ENCODE results near the gene STMP1.

STMP1 gene

DNA sequence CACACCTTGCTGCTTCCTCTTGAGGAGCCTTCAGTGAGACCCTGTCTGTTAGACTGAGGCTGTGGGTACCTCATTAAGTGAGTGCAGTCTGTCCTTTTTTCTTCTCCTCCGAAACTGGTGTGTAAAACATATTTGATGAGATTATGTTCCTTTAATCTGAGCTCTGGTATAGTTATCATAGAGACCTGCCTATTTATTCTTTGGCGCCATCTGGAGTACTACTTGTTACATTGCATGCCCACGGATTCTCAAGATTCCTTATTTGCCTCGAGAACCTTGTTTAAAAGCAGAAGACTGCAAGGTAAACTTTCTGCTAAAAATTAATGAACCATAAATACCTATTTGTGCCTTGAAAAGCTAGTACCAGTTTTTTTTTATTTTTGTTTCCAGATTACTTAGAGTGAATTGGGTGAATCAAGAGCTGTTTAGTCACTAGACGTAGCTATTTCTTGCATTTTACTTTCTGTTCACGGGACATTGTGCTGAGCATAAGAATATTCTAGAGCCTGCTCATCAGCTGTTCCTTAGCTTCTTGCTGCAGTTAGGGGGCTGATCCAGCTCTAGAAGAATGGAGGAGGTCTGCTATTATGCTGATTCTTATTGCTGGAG is 16.9 kb upstream of the STMP1 start:
- peaks cover 76% of the 10 kb centered on the region for H3K36me3 ChIP-seq (ENCODE audit: control insufficient read depth, insufficient read depth, low read length)
- no peak overlapping the region for H3K27ac ChIP-seq (ENCODE audit: low read depth, low read length, severe bottlenecking)

GRCh38 chr7:135647755-135648154 is 14.6 kb upstream of the STMP1 start:
- Histone ChIP-seq H3K36me3 (ENCODE audit: control insufficient read depth, insufficient read depth, low read length) (peaks cover 55% of the 10 kb centered on the region), H3K27ac (ENCODE audit: low read depth, low read length, severe bottlenecking) (no peak overlapping the region), H3K4me1 (ENCODE audit: control insufficient read depth, insufficient read depth, low read length, poor library complexity, severe bottlenecking) (peaks cover 15% of the 10 kb centered on the region), H3K4me3 (ENCODE audit: extremely low read depth, insufficient read depth, low read length, poor library complexity, severe bottlenecking) (no peak overlapping the region), H3K9me3 (ENCODE audit: control insufficient read depth, low read length) (no peaks in the 10 kb centered on the region)
- WGBS, 2 experiments (ENCODE audit: insufficient coverage in 2 of 2), result no CpG with 5 or more reads among the region's 1 CpG

More for the DNA sequence above, 16.9 kb upstream of the STMP1 start:
- H3K4me3 ChIP-seq (ENCODE audit: extremely low read depth, insufficient read depth, low read length, poor library complexity, severe bottlenecking), result no peak overlapping the region
- H3K4me1 ChIP-seq (ENCODE audit: control insufficient read depth, insufficient read depth, low read length, poor library complexity, severe bottlenecking), result peaks cover 8% of the 10 kb centered on the region
- H3K9me3 ChIP-seq (ENCODE audit: control insufficient read depth, low read length), result no peaks in the 10 kb centered on the region
- WGBS, 2 experiments (ENCODE audit: insufficient coverage in 2 of 2), result 96 to 100% methylated on average over 2 to 3 of the region's 6 CpGs

DNA sequence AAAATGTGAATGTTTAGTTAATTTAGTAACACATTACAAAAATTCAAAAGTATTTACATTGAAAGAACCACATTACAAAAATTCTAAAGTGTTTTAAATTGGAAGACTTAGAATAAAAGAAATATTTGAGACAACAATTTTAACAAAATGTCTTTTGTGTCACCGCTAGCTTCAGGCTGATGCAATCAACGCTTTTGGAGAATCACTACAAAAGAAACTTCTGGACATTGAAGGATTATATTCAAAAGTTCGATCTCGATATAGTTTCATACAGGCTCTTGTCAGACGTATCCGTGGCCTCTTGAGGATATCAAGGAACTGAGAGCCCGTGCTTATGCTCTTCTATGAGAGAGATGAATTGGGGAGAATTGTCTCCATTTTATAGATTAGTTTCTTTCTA is 14.1 kb upstream of the STMP1 start:
- Histone ChIP-seq H3K36me3 (ENCODE audit: control insufficient read depth, insufficient read depth, low read length) (peaks cover 50% of the 10 kb centered on the region), H3K27ac (ENCODE audit: low read depth, low read length, severe bottlenecking) (no peak overlapping the region), H3K4me1 (ENCODE audit: control insufficient read depth, insufficient read depth, low read length, poor library complexity, severe bottlenecking) (peaks cover 15% of the 10 kb centered on the region), H3K9me3 (ENCODE audit: control insufficient read depth, low read length) (no peaks in the 10 kb centered on the region), H3K4me3 (ENCODE audit: extremely low read depth, insufficient read depth, low read length, poor library complexity, severe bottlenecking) (no peak overlapping the region)
- WGBS, 2 experiments (ENCODE audit: insufficient coverage in 2 of 2), result 93 to 100% methylated on average over 4 of the region's 7 CpGs

DNA sequence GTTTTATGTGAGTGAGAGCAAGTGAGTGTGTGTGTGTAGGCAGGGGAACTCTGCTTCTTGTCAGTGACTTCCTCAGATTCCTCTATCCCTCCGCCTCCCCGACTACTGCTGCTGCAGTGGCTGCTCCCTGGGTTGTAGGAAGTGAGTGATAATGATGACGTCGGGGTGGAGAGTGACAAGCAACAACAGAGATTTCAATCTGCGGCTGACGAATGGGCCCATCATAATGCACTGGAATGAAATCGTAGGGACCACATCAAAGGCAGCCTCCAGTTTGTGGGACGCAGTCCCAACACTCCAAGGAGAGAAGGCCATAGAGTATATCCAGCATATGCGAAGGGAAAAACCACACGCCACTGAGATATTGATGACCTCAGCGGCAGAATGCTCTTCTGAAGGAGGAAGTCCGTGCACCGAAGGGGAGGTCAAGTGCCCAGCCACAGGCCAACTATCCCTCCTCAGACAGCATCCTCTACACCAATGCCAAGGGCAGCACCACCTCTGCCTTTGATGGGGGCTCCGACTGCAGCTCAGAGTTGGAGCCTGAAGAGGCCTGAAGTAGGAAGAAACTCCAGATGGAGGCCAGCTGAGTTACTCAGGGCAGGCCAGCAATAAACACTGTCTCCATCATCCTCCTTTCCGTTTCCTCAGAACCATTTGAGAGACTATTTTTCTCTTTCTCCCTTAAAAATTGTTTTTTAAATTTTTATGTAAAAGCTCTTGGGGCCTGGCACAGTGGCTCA is 11.3 kb upstream of the STMP1 start:
- WGBS, 2 experiments (ENCODE audit: insufficient coverage in 2 of 2), result 84 to 86% methylated on average over 10 of the region's 15 CpGs
- H3K27ac ChIP-seq (ENCODE audit: low read depth, low read length, severe bottlenecking), result peak overlapping the region; percentile 72

DNA sequence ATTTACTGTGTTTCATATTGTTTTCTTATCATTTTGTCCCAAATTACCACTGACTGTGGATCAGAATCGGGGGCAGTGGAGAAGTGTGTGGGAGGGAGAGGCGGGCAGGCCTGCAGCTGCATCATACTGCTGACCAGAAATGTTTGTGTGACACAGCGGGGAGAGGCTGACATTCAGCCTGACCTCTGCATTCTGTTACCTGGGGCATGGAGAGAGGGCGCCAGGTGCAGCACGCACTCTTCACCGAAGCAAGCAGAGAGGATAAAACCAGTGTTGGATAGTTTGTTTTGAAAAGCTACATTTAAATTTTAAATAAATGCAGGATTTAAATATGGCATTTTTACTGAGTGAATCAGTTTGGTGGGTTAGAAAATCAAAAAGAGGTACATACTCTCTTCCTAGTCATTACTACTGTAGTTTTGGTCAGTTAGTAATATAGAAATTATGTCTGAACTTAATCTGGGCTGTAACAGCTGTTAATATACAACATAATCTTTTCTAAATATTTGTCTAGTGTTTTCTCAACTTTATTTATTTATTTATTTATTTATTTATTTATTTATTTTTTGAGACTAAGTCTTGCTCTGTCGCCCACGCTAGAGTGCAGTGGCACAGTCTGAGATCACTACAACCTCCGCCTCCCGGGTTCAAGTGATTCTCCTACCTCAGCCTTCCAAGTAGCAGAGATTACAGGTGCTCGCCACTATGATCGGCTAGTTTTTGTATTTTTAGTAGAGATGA is 8.8 kb upstream of the STMP1 start:
- Histone ChIP-seq H3K9me3 (ENCODE audit: control insufficient read depth, low read length) (no peaks in the 10 kb centered on the region), H3K27ac (ENCODE audit: low read depth, low read length, severe bottlenecking) (no peak overlapping the region), H3K36me3 (ENCODE audit: control insufficient read depth, insufficient read depth, low read length) (peaks cover 11% of the 10 kb centered on the region), H3K4me1 (ENCODE audit: control insufficient read depth, insufficient read depth, low read length, poor library complexity, severe bottlenecking) (peaks cover 15% of the 10 kb centered on the region), H3K4me3 (ENCODE audit: extremely low read depth, insufficient read depth, low read length, poor library complexity, severe bottlenecking) (no peak overlapping the region)
- 92 to 93% methylated on average over 5 to 6 of the region's 12 CpGs for WGBS, 2 experiments (ENCODE audit: insufficient coverage in 2 of 2)

More for the DNA sequence above, 11.3 kb upstream of the STMP1 start:
- Histone ChIP-seq H3K36me3 (ENCODE audit: control insufficient read depth, insufficient read depth, low read length) (peaks cover 31% of the 10 kb centered on the region), H3K4me1 (ENCODE audit: control insufficient read depth, insufficient read depth, low read length, poor library complexity, severe bottlenecking) (peaks cover 15% of the 10 kb centered on the region), H3K4me3 (ENCODE audit: extremely low read depth, insufficient read depth, low read length, poor library complexity, severe bottlenecking) (no peak overlapping the region), H3K9me3 (ENCODE audit: control insufficient read depth, low read length) (no peaks in the 10 kb centered on the region)

DNA sequence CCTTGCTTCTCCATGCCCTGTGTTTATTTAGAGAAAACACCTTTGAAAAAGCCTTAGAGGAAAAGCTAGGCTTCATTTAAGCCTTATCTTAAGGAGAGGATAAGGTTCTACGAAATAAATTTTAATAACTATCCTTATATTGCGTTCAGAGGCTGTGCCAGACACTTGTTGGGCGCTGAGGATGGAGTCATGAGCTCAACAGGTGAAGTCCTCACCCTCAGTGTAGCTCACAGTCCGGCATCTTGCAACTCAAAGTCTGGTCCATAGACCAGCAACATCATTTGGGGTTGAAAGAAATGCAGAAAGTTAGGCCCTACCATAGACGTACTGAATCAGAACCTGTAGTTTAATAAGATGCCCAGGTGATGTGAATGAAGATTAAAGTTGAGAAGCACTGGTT is 3.8 kb upstream of the STMP1 start:
- Histone ChIP-seq H3K9me3 (ENCODE audit: control insufficient read depth, low read length) (no peaks in the 10 kb centered on the region), H3K36me3 (ENCODE audit: control insufficient read depth, insufficient read depth, low read length) (no peaks in the 10 kb centered on the region), H3K27ac (ENCODE audit: low read depth, low read length, severe bottlenecking) (no peak overlapping the region), H3K4me3 (ENCODE audit: extremely low read depth, insufficient read depth, low read length, poor library complexity, severe bottlenecking) (no peak overlapping the region), H3K4me1 (ENCODE audit: control insufficient read depth, insufficient read depth, low read length, poor library complexity, severe bottlenecking) (no peaks in the 10 kb centered on the region)
- WGBS, 2 experiments (ENCODE audit: insufficient coverage in 2 of 2), result 97% methylated on average over 4 of the region's 5 CpGs

- no peak overlapping the region for H3K27ac ChIP-seq (ENCODE audit: low read depth, low read length, severe bottlenecking)
- WGBS, 2 experiments (ENCODE audit: insufficient coverage in 2 of 2), result 79 to 100% methylated on average over 2 to 3 of the region's 9 CpGs
- H3K36me3 ChIP-seq (ENCODE audit: control insufficient read depth, insufficient read depth, low read length), result no peaks in the 10 kb centered on the region
- peaks cover 4% of the 10 kb centered on the region for H3K4me1 ChIP-seq (ENCODE audit: control insufficient read depth, insufficient read depth, low read length, poor library complexity, severe bottlenecking)
- H3K9me3 ChIP-seq (ENCODE audit: control insufficient read depth, low read length), result no peaks in the 10 kb centered on the region
- H3K4me3 ChIP-seq (ENCODE audit: extremely low read depth, insufficient read depth, low read length, poor library complexity, severe bottlenecking), result no peak overlapping the region
These were observed 3.0 kb upstream of the STMP1 start for GRCh38 chr7:135659159-135659846.

DNA sequence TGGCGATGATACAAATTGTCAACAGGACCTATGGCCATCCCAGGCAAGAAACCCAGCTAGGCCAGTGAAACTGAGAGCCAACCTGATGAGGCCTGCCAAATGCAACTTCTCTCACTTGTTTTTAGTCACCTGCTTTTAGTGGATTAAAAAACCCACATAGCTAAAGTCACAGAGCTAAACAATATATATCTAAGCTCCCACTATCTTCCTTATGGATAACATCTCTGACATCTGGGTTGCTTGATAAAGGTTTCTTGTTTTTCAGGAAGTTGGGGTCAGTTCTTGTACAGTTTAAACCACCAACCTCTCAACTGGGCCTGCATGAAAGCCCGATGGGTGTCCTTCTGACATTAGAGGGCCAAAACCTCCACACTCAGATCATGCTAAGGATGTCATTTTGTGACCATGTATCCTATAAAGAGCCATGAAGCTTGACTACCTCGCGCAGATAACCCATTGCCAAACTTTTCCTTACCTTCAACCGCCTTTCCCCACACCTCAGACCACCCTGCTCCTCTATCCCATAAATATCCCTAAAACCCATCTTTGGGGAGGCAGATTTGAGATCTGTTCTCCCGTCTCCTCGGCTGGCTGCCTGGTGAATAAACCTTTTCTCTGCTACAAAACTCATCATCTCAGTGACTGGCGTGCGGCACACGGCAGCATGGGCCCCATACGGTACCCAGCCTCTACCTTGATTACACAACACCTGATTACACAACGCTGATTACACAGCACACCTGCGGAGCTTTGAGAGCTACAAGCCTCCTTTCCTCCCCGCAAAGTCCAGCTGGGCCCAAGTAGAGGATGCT is 797 bp upstream of the STMP1 start:
- Histone ChIP-seq H3K9me3 (ENCODE audit: control insufficient read depth, low read length) (no peaks in the 10 kb centered on the region), H3K4me1 (ENCODE audit: control insufficient read depth, insufficient read depth, low read length, poor library complexity, severe bottlenecking) (peaks cover 4% of the 10 kb centered on the region), H3K27ac (ENCODE audit: low read depth, low read length, severe bottlenecking) (no peak overlapping the region), H3K36me3 (ENCODE audit: control insufficient read depth, insufficient read depth, low read length) (peaks cover 9% of the 10 kb centered on the region), H3K4me3 (ENCODE audit: extremely low read depth, insufficient read depth, low read length, poor library complexity, severe bottlenecking) (peak overlapping the region; percentile 99)
- 80 to 88% methylated on average over 11 to 14 of the region's 14 CpGs for WGBS, 2 experiments (ENCODE audit: insufficient coverage in 2 of 2)

DNA sequence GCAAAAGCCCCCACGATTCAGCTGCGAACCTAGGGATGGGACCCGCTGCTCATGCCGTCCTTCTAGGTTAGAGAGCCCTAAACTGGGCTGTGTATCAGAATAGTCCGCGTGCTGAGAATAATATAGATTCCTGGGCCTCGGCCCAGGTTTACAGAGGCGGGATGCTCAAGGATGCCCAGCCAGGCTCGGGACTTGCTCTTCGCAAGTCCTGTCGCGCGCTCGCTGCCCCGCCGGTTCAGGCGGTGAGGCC is 266 bp upstream of the STMP1 start:
- 13 to 21% methylated on average over 17 of the region's 17 CpGs for WGBS, 2 experiments (ENCODE audit: insufficient coverage in 2 of 2)
- H3K27ac ChIP-seq (ENCODE audit: low read depth, low read length, severe bottlenecking), result no peak overlapping the region
- H3K36me3 ChIP-seq (ENCODE audit: control insufficient read depth, insufficient read depth, low read length), result peaks cover 9% of the 10 kb centered on the region
- peaks cover 4% of the 10 kb centered on the region for H3K4me1 ChIP-seq (ENCODE audit: control insufficient read depth, insufficient read depth, low read length, poor library complexity, severe bottlenecking)
- peak overlapping the region; percentile 99 for H3K4me3 ChIP-seq (ENCODE audit: extremely low read depth, insufficient read depth, low read length, poor library complexity, severe bottlenecking)
- H3K9me3 ChIP-seq (ENCODE audit: control insufficient read depth, low read length), result no peaks in the 10 kb centered on the region

GRCh38 chr7:135664046-135664589 is 1.8 kb downstream of the STMP1 start:
- no peak overlapping the region for H3K4me3 ChIP-seq (ENCODE audit: extremely low read depth, insufficient read depth, low read length, poor library complexity, severe bottlenecking)
- WGBS, 2 experiments (ENCODE audit: insufficient coverage in 2 of 2), result 82 to 100% methylated on average over 1 to 3 of the region's 3 CpGs
- H3K27ac ChIP-seq (ENCODE audit: low read depth, low read length, severe bottlenecking), result no peak overlapping the region
- H3K36me3 ChIP-seq (ENCODE audit: control insufficient read depth, insufficient read depth, low read length), result peaks cover 19% of the 10 kb centered on the region
- peaks cover 9% of the 10 kb centered on the region for H3K9me3 ChIP-seq (ENCODE audit: control insufficient read depth, low read length)
- H3K4me1 ChIP-seq (ENCODE audit: control insufficient read depth, insufficient read depth, low read length, poor library complexity, severe bottlenecking), result peaks cover 4% of the 10 kb centered on the region

All from mesodermal cell (in vitro differentiated cells).